Measurements from ENCODE around the gene LRP10.
"Not testable (repeated sequence)": the region's sequence is repeated elsewhere in the genome, so short reads cannot be mapped to it uniquely, and the experiment has no call there.

Gene LRP10, protein sequence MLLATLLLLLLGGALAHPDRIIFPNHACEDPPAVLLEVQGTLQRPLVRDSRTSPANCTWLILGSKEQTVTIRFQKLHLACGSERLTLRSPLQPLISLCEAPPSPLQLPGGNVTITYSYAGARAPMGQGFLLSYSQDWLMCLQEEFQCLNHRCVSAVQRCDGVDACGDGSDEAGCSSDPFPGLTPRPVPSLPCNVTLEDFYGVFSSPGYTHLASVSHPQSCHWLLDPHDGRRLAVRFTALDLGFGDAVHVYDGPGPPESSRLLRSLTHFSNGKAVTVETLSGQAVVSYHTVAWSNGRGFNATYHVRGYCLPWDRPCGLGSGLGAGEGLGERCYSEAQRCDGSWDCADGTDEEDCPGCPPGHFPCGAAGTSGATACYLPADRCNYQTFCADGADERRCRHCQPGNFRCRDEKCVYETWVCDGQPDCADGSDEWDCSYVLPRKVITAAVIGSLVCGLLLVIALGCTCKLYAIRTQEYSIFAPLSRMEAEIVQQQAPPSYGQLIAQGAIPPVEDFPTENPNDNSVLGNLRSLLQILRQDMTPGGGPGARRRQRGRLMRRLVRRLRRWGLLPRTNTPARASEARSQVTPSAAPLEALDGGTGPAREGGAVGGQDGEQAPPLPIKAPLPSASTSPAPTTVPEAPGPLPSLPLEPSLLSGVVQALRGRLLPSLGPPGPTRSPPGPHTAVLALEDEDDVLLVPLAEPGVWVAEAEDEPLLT

DNA sequence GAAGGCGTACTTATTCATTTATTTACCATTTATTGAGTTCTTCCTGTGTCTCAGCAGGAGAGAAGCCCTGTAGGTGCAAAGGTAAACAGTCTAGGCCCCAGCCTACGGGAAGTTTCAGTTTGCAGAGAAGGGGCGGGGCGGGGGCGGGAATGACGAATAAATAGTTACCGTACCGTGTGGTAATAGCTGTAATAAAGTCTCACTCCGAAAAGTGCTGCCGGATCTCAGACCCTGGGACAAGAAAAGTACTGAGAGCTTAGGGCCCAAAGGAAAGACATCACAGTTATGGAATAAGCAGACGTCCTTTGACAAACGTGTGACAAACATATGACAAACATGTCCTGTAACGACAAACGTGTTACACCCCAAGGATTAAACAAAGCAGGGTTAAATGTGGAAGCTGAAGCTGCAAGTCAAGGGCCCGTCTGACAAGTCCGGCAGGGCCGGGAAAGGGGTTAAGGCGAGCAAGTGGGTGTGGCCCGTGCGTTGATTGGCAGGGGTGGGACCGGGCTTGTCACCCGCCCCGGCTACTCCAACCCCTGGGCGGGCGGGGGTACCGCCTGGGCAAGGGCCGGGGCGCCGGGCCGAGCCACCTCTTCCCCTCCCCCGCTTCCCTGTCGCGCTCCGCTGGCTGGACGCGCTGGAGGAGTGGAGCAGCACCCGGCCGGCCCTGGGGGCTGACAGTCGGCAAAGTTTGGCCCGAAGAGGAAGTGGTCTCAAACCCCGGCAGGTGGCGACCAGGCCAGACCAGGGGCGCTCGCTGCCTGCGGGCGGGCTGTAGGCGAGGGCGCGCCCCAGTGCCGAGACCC is at the start of gene LRP10:
Gene LRP10 (plus strand): TSS at position 517 of the 809 bp plus-strand sequence. CDS start 564 bp downstream, outside the sequence.
- peak; percentile 87 for DNase-seq (ENCODE audit: low spot score)

DNA sequence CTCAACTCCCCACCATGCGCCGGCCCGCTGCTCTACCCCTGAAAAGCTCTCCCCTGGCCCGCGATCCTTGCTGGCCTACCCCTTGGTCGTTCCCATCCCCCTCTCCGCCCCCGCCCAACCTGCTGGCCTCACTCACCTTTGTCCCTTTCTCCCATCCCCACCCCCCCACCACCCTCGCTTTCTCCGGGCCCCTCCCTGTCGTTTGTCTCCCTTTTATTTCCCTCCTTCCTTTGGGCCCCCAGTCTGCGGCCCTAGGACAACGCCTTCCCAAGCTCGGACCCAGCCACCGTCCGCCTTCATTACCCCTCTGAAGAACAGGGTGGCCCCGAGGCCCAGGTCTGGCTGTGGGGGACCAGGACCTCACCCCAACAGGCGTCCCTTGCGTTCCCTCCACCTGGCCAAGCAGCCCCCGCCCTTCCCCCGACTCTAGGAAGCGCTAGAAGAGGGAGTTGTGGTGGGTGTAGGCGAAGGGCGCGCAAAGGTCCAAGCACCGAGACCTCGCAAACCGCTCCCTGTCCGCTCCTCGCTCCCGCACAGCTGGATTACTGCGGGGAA is 49.4 kb upstream of the LRP10 start:
- no peak for DNase-seq (ENCODE audit: low spot score)

DNA sequence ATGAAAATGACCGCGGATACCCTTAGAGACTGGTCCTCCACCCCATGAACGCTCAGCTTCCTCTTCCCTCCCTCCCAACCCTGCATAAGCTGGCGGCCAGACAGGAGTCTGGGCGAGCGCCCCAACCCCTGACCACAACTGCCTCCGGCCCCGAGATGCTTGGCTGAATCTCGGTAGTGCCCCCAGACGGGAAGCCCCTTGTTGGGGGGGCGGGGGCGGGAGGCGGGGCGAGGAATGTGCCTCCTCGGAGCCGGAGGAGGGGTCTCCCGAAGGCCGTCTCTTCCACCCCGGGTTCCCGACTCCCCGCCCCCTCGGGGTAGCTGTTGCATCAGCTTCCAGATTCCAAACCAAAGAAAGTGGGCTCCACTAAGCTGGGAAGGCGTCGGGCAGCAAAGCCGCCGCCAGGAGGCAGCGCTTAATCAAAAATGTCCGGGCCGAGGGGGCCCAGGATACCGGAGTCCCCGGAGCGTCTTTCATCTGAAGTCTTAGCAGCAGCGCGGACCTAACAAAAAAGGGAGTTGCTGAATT is 48.9 kb upstream of the LRP10 start:
- DNase-seq (ENCODE audit: low spot score) = peak; percentile 83

DNA sequence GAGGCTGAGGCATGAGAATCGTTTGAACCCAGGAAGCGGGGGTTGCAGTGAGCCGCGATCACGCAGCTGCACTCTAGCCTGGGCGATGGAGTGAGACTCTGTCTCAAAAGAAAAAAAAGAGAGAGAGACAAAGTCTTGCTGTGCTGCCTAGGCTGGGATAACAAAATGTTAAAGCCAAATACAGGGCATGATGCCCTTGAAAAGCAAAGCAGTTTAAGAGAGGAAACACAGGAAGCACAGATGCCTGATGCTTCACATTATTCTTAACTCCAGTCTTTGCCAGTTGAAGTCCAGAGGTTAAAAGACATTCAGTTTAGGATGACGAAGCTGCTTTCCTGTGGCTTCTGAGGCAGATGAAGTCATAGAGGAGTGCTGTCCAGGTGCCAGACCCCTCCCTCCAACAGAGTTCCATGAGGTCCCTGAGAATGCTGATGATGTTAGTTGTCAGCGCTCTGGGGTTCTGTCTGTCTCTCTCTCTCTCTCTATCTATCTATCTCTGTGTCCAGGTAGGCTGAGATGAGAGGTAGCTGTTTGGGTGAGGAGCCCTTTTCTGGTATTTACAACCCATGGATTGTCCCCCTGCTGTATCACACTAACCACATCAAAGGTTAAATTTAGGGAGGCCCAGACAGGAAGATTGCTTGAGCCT is 46.7 kb upstream of the LRP10 start:
- no peak for DNase-seq (ENCODE audit: low spot score)

DNA sequence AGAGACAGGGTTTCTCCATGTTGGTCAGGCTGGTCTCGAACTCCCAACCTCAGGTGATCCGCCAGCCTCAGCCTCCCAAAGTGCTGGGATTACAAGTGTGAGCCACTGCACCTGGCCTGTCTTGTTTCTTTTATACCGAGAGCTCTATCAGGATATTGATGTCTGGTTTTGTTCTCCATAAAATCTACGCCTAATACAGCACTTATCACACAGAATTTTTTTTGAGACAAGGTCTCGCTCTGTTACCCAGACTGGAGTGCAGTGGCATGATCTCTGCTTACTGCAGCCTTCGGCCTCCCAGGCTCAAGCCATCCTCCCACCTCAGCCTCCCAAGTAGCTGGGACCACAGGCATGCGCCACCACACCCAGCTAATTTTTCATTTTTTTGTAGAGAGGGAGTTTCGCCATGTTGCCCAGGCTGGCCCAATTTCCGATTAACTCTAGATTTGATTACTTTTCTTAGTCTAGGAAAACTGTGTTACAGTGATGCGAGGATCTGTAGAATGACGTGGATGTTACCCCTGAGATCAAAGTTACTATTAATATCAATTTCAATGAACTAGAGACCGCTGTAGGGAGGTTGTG is 42.4 kb upstream of the LRP10 start:
- DNase-seq (ENCODE audit: low spot score) = not testable (repeated sequence)

DNA sequence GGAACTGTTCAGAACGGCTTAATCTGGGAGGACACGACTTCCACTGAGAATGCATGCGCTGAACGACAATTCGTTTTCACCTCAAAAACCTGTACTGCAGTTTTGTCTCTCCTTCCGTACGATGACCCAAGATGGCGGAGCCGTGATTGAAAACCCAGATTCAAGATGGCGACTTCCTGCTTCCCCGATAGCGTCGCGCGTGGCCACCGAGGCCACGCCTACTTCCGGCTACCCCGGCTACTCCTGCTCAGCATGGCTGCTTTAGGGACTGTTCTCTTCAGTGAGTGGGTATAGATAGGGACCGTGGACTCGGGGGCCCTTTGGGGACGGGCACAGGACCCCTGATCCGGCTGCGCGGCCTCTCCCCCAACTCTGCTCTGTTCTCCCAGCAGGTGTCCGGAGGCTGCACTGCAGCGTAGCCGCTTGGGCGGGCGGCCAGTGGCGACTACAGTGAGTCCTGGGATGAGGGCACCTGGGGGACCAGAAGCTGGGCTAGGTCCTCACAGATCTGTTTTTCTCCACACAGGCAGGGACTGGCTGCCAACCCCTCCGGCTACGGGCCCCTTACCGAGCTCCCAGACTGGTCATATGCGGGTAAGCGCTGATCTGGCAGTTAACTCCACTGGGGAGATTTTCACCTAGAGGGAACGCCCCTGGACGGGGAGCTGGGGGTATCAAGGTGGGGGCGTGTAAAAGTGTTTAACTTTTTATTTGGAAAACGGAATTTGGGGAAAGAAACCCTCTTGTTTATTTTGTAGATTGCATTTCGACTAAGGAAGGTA is 41.7 kb upstream of the LRP10 start, which contains the start of gene MRPL52:
Gene MRPL52 (plus strand): TSS at position 227 of the 782 bp plus-strand sequence. CDS start 26 bp downstream, at position 253.
- DNase-seq (ENCODE audit: low spot score) = peak; percentile 94

DNA sequence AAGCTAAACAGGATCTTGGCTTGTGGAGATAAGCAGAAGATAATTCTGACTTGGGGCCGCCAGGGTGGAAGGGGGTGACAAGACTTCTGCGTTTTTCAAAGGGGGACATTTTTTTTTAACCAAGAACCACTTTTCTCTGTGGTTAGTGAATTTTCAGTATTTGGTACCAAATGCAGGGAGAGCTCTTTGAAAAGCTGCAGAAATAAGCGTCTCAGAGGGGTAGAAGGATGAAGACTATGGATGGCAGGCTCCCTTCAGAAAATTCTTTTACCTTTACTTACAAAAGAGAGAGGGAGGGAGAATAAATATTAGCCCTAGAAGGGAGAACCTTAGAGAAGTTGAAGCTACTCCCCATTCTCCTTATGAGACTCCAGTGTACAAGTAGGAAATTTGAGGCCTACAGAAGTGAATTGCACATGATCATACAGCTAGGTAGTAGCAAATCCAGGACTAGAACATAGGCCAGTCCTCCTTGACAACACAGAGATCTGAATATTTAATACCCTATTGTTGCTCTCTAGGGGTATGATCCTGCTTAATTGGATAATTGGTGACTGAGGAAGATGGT is 41.0 kb upstream of the LRP10 start:
- no peak for DNase-seq (ENCODE audit: low spot score)

DNA sequence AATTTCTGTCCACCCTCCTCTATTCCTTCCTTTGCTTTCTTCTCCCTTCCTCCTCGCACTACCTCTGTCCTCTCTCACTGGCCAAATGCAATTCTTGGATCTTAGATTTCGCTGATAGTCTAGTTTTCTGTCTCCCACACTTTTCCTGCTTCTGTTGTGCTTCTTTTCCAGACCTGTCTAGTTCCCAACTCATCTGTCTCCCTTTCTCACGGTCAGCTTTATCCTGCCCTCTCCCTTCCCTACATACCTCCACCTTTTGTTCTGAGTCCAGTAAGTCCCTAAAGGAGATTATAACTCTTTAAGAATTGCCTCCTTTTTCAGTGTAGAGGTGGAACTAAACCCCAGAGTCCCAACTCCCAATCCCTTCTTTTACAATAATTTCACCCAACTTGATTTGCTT is 36.0 kb upstream of the LRP10 start:
- no peak for DNase-seq (ENCODE audit: low spot score)

DNA sequence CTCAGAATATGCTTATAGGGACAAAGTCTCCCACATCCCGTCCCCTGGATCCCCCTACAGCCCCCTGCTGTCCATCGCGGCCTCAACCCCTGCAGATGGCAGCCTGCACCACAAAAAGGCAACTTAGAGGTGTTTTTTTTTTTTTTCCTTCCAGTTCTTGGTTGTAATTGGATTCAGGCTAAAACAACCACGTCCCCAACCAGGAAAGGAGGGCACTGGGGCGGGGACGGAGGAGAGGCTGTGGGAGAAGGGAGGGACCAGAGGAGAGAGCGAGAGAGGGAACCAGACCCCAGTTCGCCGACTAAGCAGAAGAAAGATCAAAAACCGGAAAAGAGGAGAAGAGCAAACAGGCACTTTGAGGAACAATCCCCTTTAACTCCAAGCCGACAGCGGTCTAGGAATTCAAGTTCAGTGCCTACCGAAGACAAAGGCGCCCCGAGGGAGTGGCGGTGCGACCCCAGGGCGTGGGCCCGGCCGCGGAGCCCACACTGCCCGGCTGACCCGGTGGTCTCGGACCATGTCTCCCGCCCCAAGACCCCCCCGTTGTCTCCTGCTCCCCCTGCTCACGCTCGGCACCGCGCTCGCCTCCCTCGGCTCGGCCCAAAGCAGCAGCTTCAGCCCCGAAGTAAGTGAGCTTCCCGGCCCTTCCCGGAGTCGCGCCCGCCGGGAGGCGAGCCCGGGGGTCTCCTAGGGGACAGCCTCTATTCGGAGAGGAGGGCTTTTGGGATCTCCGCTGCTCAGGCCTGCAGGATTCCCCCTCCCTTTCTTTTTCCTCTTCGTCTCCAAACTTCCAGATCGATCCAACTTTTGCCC is 35.0 kb upstream of the LRP10 start, which contains the start of gene MMP14:
Gene MMP14 (plus strand): TSS at position 285 of the 813 bp plus-strand sequence. CDS start 233 bp downstream, at position 518.
- DNase-seq (ENCODE audit: low spot score) = peak; percentile 83

DNA sequence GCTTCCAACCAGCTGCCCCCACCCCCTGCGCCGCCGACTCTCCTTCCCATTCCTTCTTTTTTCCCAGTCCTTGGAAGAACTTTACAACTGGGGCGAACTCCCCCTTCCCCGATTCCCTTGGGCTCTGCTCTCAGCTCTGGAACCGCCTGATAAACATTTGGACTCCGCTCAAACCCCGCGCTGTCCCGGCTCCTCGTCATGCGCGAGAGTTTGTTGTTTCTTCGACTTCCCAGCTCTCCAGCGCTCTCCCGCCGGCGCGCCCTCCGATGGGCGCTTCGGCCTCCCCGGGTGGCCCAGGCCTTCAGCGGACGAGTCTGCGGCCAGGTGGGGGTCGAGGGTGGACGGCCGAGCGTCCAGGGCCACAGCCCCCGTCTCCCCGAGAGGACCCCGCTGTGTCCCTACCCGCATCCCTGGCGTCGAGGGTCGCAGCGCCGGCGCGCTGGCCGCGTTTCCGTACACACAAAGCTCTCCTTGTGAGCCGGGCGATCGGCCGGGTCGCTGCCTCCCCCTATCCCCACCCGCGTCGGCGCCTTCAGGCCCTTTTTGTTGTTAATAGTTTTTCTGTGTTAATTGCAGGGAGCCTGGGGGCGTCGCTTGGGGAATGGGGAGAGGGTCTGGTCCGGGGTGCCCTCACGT is 34.3 kb upstream of the LRP10 start:
- DNase-seq (ENCODE audit: low spot score) = no peak

DNA sequence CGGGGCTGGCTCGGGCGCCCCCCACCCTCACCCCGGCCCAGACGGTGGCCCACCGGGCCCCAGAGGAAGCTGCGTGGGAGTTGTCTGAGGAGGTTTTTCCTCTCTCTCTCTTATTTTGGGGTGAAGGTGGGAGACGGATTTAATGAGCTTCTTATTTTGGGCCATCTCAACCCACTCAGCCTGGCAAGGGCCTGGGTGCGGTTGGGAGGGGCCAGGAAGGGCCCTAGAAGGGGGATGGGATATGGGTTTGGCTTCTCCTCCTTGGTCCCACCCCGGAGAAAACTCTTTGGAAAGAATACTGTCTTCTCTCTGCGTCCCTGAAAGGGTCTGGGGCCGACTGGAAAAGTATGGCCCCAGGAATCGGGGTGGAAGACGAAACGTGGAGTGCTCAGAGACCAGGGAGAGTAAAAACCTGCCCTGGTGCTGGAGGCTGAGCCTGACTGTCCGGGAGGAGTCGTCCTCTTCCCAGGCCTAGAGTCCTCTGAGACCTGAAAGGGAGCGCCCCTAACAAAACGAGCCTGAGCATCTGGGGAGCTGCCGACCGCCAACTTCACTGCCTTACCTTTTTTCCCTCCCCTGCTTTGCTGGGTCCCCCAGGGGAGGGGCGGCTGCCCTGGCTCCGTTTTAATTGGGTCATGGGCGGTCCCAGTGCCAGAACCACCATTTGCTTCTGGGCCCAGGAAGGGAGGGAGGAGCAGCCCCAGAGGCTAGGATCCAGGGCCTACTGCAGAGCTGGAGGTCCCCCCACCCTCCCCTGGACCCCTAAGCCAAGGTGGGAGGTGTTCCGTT is 33.6 kb upstream of the LRP10 start:
- no peak for DNase-seq (ENCODE audit: low spot score)

DNA sequence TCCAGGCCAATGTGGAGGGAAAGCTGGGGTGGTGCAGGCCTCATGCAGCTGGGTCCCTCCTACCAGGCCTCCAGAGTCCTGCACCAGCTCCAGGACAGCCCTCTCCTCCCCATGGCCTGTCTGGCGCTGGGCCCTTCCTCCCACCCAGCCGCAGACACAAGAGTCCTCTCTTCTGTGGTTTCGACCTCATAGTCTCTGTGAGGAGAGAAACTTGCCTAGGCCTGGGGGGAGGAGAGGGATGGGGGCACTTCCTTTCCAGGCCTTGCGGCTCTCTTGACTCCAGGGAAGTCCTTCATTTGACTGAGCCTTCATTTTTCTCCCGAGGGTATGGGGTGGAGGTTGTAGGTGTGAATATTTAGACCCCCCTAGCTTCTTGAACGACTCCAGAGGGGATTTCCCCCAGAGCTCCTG is 32.9 kb upstream of the LRP10 start:
- no peak for DNase-seq (ENCODE audit: low spot score)

DNA sequence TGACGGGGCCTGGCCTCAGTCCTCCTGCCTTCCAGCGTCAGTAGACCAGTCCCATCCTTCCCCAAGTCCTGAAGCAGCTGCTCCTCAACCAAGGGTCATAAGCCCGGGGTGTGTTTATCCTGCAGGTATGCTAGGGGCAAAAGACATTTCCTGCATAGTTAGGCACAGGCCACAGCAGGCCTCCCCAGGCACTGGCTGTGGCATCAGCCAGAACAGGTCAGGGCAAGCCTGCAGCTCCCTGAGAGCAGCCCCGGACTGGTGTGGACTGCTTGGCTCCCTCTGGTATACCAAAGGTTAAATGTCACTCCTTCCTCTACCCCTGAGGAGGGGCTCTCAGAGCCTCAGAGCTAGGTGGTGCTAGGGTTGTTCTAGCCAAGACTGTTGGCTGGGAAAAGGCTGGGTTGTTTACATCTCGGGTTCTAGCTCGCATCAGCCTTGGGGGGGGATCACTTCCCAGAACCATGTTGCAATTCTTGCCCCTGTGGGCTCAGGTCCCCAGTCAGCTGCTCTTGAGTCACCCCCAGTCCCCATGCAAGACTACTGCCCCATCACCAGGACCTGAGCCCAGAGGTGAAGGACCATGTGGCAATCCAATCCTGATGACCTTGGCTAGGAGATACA is 32.3 kb upstream of the LRP10 start:
- DNase-seq (ENCODE audit: low spot score) = no peak

DNA sequence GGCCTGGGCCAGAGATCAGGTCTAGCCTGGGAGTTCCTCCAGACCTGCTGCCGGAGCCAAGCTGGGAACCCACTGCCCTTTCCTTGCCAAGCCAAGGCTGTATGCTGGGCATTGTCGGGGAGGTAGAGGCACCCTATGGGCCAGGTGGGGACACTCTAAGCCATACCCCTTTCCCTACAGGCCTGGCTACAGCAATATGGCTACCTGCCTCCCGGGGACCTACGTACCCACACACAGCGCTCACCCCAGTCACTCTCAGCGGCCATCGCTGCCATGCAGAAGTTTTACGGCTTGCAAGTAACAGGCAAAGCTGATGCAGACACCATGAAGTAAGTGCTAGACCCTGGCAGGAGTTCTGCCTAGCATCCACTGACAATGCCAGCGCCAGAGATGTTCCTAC is 30.2 kb upstream of the LRP10 start:
- no peak for DNase-seq (ENCODE audit: low spot score)

DNA sequence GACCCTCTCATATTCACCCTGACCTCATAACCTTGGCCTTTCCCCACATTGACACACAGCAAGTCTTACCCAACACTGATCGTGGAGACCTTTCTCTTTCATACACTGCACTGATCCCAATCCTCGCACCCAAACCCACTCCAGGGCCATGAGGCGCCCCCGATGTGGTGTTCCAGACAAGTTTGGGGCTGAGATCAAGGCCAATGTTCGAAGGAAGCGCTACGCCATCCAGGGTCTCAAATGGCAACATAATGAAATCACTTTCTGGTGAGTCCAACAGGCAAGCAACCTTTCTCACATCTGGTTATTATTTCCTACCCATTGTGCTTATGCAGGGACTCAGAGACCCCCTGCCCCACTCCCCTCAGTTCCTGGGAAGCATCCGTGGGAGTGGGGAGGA is 29.8 kb upstream of the LRP10 start:
- DNase-seq (ENCODE audit: low spot score) = no peak

DNA sequence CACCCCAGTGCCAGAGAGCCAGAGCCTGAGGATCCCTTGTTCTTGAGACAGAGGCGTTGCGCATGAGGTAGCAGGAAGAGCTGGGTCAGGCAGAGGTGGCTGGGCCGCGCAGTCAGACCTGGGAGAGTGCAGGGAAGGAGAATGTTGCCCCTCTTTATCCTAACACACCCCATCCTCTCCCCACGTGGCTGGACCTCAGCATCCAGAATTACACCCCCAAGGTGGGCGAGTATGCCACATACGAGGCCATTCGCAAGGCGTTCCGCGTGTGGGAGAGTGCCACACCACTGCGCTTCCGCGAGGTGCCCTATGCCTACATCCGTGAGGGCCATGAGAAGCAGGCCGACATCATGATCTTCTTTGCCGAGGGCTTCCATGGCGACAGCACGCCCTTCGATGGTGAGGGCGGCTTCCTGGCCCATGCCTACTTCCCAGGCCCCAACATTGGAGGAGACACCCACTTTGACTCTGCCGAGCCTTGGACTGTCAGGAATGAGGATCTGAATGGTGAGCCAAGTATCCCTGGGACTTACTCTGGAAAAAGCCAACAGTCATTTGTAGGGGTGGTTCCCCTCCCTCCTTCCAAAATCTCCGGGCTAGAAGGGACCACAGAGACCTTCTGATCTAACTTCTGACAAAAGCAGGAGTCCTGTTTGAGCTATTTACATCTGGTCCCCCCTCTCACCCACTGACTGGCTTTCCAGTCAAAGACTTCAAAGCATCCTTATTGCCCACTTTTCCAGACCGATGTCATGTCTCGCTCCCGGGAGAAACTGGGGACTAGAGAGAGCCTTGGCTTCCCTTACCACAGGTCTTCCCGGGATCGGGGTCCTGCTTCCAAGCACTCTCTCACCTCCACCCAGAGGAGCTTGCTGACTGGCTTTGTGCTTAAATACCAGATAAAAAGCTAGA is 29.1 kb upstream of the LRP10 start:
- DNase-seq (ENCODE audit: low spot score) = no peak

All from cerebellar cortex (tissue), 1 donor.